ENCODE measurements around the gene LRRC14B.

Gene LRRC14B

DNA sequence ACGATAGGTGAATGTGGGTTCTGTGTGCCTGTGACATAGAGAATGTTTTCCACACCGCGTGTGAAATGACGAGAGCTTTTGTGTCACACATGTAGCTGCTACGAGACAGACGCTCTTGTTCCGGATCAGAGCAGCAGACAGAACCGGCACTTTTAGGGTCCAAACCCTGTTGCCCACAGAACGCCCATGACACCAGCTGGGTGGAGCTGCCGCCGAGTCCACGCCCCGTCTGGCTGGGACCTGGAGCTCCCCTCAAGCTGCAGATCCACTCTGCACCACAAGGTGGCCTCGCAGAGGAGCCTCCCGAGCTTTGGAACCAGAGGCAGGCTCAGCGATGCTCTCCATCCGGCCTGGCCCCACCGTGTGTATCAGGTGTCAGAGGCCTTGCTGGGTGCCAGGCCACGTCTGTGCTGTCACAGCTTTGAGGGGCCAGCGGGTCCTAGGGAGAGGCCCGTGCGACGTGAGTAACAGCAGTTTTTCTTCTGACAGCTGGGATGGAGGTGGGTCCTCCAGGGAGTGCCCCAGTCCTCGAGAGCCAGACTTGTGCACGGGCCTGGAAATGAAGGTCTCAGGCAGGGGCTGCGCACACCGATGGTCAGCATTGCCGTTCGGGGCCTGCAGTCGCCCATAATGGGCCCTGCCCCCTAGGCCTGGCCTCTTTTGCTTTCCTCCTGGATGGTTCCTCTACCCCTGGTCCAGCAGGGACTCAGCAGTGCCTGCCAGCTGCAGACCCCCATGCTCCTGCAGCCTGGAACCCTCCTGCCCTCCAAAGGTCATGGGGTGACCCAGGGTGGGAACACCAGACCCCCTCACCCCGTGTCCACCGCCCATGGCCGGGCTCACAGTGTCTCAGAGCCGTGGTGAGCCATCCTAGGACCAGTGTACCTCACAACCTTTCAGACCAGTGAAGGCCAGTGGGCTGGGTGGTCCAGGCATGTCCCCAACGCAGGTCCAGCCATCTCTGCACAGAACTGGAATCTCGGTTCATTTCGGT, 2.5 kb upstream of the LRRC14B start (continued):
- TF ChIP-seq SCRT2 (tag by site-specific recombination; IDR thresholded peaks at IDR 0.05) (peak; percentile 80), ZNF530 (tag by site-specific recombination; IDR thresholded peaks at IDR 0.05; ENCODE audit: low read depth) (no peak), ZIC2 (tag by site-specific recombination; IDR thresholded peaks at IDR 0.05) (peak; percentile 60; the same call in 1 of the 2 replicates), ZNF221 (tag by site-specific recombination; IDR thresholded peaks at IDR 0.05; ENCODE audit: borderline replicate concordance) (no peak), GLIS2 (tag by site-specific recombination; IDR thresholded peaks at IDR 0.05) (peak; percentile 53), ZNF768 (tag by site-specific recombination; IDR thresholded peaks at IDR 0.05) (no peak), ZNF621 (tag by site-specific recombination; IDR thresholded peaks at IDR 0.05) (no peak), SP7 (tag by site-specific recombination; IDR thresholded peaks at IDR 0.05) (peak; percentile 52; the same call in 1 of the 2 replicates), CTCF (tag by site-specific recombination; IDR thresholded peaks at IDR 0.05) (peak; percentile 91)
- TF ChIP-seq, protein P1, sequence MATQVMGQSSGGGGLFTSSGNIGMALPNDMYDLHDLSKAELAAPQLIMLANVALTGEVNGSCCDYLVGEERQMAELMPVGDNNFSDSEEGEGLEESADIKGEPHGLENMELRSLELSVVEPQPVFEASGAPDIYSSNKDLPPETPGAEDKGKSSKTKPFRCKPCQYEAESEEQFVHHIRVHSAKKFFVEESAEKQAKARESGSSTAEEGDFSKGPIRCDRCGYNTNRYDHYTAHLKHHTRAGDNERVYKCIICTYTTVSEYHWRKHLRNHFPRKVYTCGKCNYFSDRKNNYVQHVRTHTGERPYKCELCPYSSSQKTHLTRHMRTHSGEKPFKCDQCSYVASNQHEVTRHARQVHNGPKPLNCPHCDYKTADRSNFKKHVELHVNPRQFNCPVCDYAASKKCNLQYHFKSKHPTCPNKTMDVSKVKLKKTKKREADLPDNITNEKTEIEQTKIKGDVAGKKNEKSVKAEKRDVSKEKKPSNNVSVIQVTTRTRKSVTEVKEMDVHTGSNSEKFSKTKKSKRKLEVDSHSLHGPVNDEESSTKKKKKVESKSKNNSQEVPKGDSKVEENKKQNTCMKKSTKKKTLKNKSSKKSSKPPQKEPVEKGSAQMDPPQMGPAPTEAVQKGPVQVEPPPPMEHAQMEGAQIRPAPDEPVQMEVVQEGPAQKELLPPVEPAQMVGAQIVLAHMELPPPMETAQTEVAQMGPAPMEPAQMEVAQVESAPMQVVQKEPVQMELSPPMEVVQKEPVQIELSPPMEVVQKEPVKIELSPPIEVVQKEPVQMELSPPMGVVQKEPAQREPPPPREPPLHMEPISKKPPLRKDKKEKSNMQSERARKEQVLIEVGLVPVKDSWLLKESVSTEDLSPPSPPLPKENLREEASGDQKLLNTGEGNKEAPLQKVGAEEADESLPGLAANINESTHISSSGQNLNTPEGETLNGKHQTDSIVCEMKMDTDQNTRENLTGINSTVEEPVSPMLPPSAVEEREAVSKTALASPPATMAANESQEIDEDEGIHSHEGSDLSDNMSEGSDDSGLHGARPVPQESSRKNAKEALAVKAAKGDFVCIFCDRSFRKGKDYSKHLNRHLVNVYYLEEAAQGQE (tag by site-specific recombination; IDR thresholded peaks at IDR 0.05): 0 out of 2 replicates have a peak, but pooled peaks have one; percentile 30
- TF ChIP-seq, protein P2, sequence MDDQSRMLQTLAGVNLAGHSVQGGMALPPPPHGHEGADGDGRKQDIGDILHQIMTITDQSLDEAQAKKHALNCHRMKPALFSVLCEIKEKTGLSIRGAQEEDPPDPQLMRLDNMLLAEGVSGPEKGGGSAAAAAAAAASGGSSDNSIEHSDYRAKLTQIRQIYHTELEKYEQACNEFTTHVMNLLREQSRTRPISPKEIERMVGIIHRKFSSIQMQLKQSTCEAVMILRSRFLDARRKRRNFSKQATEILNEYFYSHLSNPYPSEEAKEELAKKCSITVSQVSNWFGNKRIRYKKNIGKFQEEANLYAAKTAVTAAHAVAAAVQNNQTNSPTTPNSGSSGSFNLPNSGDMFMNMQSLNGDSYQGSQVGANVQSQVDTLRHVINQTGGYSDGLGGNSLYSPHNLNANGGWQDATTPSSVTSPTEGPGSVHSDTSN (CRISPR knock-in tag; IDR thresholded peaks at IDR 0.05): no peak
- TF ChIP-seq, protein P3, sequence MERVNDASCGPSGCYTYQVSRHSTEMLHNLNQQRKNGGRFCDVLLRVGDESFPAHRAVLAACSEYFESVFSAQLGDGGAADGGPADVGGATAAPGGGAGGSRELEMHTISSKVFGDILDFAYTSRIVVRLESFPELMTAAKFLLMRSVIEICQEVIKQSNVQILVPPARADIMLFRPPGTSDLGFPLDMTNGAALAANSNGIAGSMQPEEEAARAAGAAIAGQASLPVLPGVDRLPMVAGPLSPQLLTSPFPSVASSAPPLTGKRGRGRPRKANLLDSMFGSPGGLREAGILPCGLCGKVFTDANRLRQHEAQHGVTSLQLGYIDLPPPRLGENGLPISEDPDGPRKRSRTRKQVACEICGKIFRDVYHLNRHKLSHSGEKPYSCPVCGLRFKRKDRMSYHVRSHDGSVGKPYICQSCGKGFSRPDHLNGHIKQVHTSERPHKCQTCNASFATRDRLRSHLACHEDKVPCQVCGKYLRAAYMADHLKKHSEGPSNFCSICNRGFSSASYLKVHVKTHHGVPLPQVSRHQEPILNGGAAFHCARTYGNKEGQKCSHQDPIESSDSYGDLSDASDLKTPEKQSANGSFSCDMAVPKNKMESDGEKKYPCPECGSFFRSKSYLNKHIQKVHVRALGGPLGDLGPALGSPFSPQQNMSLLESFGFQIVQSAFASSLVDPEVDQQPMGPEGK (tag by site-specific recombination; IDR thresholded peaks at IDR 0.05): 0 out of 2 replicates have a peak, but pooled peaks have one; percentile 35

DNA sequence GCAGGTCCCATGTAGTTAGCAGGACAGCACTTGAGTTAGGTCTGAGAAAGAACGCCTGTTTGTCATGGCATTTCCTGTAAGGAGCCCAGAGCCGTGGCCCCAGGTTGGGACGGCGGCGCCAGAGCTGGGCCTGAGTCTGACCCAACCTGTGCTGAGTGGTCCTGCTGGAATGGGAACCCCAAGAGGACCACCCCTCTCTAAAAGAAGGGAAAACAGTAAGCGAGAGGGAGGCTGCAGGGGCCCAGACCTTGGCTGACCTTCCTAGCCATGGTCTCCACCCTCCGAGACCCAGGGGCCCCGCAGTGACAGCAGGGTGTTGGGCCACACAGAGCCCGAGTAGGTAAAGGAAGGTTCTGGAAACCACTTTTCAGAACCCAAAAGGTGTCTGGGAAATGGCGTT, 1.8 kb upstream of the LRRC14B start:
- H3K9me3 ChIP-seq (ENCODE audit: control insufficient read depth, insufficient read depth, low read depth, low read length): no peaks in the 10 kb centered on the region
- POLR2A ChIA-PET: interaction anchor here (1.5 to 1.9 kb wide), 2 partner anchors 29 to 82 kb away, joined by 6 to 18 read pairs; partner anchors contain the start of genes CCDC127, PDCD6 and SDHA
- H3K4me3 ChIP-seq (ENCODE audit: low read depth, low read length): no peak overlapping the region
- CTCF ChIA-PET: no interaction called here
- H3K36me3 ChIP-seq (ENCODE audit: control insufficient read depth in 2 of 2, insufficient read depth in 1 of 2, low read length in 2 of 2): no peaks in the 10 kb centered on the region
- H3K27ac ChIP-seq (ENCODE audit: extremely low read depth, low read depth, low read length): no peak overlapping the region
- H3K4me1 ChIP-seq (ENCODE audit: control insufficient read depth, insufficient read depth, low read length): peaks cover 4% of the 10 kb centered on the region
- TF ChIP-seq ATF2 (tag by site-specific recombination; IDR thresholded peaks at IDR 0.05; ENCODE audit: low read depth) (no peak), ZNF239 (tag by site-specific recombination; IDR thresholded peaks at IDR 0.05) (no peak), ZNF654 (tag by site-specific recombination; IDR thresholded peaks at IDR 0.05; ENCODE audit: low read depth) (no peak), ZNF558 (tag by site-specific recombination; IDR thresholded peaks at IDR 0.05) (no peak), TRIM28 (IDR thresholded peaks at IDR 0.05; ENCODE audit: borderline replicate concordance, low read length) (no peak), ZNF747 (tag by site-specific recombination; IDR thresholded peaks at IDR 0.05) (no peak), ZNF16 (tag by site-specific recombination; IDR thresholded peaks at IDR 0.05; ENCODE audit: low read depth) (no peak), ZNF184 (tag by site-specific recombination; IDR thresholded peaks at IDR 0.05) (no peak), RBAK (tag by site-specific recombination; IDR thresholded peaks at IDR 0.05) (no peak), SALL2 (tag by site-specific recombination; IDR thresholded peaks at IDR 0.05; ENCODE audit: borderline replicate concordance) (no peak), REPIN1 (tag by site-specific recombination; IDR thresholded peaks at IDR 0.05; ENCODE audit: low read depth) (no peak)
- TF ChIP-seq, protein P2 (CRISPR knock-in tag; IDR thresholded peaks at IDR 0.05): no peak
